K562 (cell line): Measurements from ENCODE around the gene STX12. TPM values are rescaled to one million over a fixed set of nuclear protein-coding genes. Genes with fewer than 3 reads are reported as not detected.

Source experiments
- ATAC-seq: fragments of 200-7000 bp; cut with Tn5 transposase; 3 replicates; pipeline ENCODE4 v1.9.1; 2020; ENCODE audit warnings: moderate library complexity
- BruUV-seq: library from RNA; stranded (reverse); fragments of 400-500 nt; replicated peaks from 2 replicates; lab custom pipeline; 2021; lab: Mats Ljungman, UMichigan
- CTCF ChIA-PET: fragments of 300-600 bp; formaldehyde crosslinking; extraction: SDS; loops from one replicate; lab custom pipeline; 2021; ENCODE audit warnings: low intra/inter-chr PET ratio; lab: Yijun Ruan, JAX
- POLR2A ChIA-PET: fragments of 300-600, 350-650 bp; sonication (Branson Sonifier 250); formaldehyde crosslinking; extraction: SDS; loops from one replicate; lab custom pipeline; 2021; ENCODE audit warnings: antibody characterized with exemption, inconsistent platforms; lab: Yijun Ruan, JAX
- DNase-seq, 4 experiments: peaks; one replicate each; pipeline versions ENCODE4 v3.0.0 to v3.0.0-alpha.2; 2011 to 2018; ENCODE audit warnings: low spot score in 3 of 4, mixed read lengths in 3 of 4; ENCODE audit errors: extremely low read depth in 1 of 4
- FAIRE-seq: peaks from 2 replicates; lab custom pipeline; 2011; peaks lifted over from hg19 to GRCh38; lab: Jason Lieb, UNC
- H2AFZ ChIP-seq: 2 replicates; pipeline ENCODE4 v1.6.0; 2011; ENCODE audit warnings: low read depth, low read length, control low read depth, inconsistent platforms
- H3K27ac ChIP-seq: fragments of 200-600 bp; 3 replicates; pipeline ENCODE4 v1.8.0; 2011; ENCODE audit warnings: low read depth, mild to moderate bottlenecking, control low read depth, inconsistent platforms, low read length, moderate library complexity, mixed read lengths; ENCODE audit errors: extremely low read depth
- H3K27me3 ChIP-seq, 2 experiments: fragments of 300-600 bp in 1 of 2; 2 replicates in 1 of 2; 3 replicates in 1 of 2; pipeline versions ENCODE4 v1.6.0 to v1.8.0; 2011; ENCODE audit warnings: inconsistent platforms in 2 of 2, low read length in 2 of 2, mild to moderate bottlenecking in 1 of 2, mixed read lengths in 1 of 2, moderate library complexity in 1 of 2; ENCODE audit not compliant: control insufficient read depth in 2 of 2, insufficient read depth in 2 of 2
- H3K36me3 ChIP-seq: fragments of 300-600 bp; 3 replicates; pipeline ENCODE4 v1.8.0; 2011; ENCODE audit warnings: mild to moderate bottlenecking, low read length, inconsistent platforms; ENCODE audit not compliant: control insufficient read depth, insufficient read depth
- H3K4me1 ChIP-seq, 2 experiments: fragments of 200-600 bp in 1 of 2; replicated peaks in 1 of 2; 2 replicates in 1 of 2; 3 replicates in 1 of 2; pipeline versions ENCODE4 v1.5.1 to v1.8.0; 2011; ENCODE audit warnings: inconsistent platforms in 2 of 2, low read length in 2 of 2, mild to moderate bottlenecking in 1 of 2, mixed read lengths in 1 of 2, moderate library complexity in 1 of 2; ENCODE audit not compliant: control insufficient read depth in 2 of 2, insufficient read depth in 2 of 2
- H3K4me2 ChIP-seq: 2 replicates; pipeline ENCODE4 v1.6.1; 2011; ENCODE audit warnings: low read length, control low read depth, inconsistent platforms, mixed read lengths; ENCODE audit not compliant: insufficient read depth
- H3K4me3 ChIP-seq: fragments of 200-600 bp; sonication (generic), shearing (Covaris generic); 2 replicates; pipeline ENCODE4 v1.5.1; 2016; ENCODE audit warnings: control low read depth, inconsistent platforms
- H3K79me2 ChIP-seq: fragments of 200-600 bp; 3 replicates; pipeline ENCODE4 v1.8.0; 2011; ENCODE audit warnings: low read length, inconsistent platforms; ENCODE audit not compliant: control insufficient read depth, insufficient read depth
- H3K9ac ChIP-seq, 2 experiments: 2 replicates each; pipeline versions ENCODE4 v1.6.0 to v1.6.1; 2011; ENCODE audit warnings: low read depth in 2 of 2, low read length in 2 of 2, control low read depth in 1 of 2, inconsistent platforms in 1 of 2, mild to moderate bottlenecking in 1 of 2, mixed read lengths in 1 of 2; ENCODE audit not compliant: insufficient read depth in 1 of 2
- H3K9me1 ChIP-seq: one replicate; pipeline ENCODE4 v1.6.0; 2011; ENCODE audit warnings: inconsistent platforms, mild to moderate bottlenecking, low read length, moderate library complexity; ENCODE audit not compliant: control insufficient read depth, insufficient read depth
- H3K9me3 ChIP-seq: replicated peaks from 2 replicates; pipeline ENCODE4 v1.5.1; 2011; ENCODE audit warnings: low read depth, low read length, inconsistent platforms; ENCODE audit not compliant: control insufficient read depth, insufficient read depth
- H4K20me1 ChIP-seq: replicated peaks from 2 replicates; pipeline ENCODE4 v1.6.1; 2011; ENCODE audit warnings: low read length, inconsistent platforms, mixed read lengths; ENCODE audit not compliant: control insufficient read depth, insufficient read depth
- CXXC5 ChIP-seq: fragments of 250-450 bp; sonication (Bioruptor Pico); IDR thresholded peaks from 2 replicates; pipeline ENCODE4 v1.8.0; 2022; ENCODE audit warnings: inconsistent platforms, mild to moderate bottlenecking, moderate library complexity
- FOSL1 ChIP-seq: fragments of 200-800 bp; sonication (Bioruptor generic); conservative IDR thresholded peaks from 2 replicates; pipeline ENCODE4 v1.6.1; 2016; ENCODE audit warnings: missing genetic modification characterization, missing compliant biosample characterization
- HBP1 ChIP-seq: fragments of 450-650 bp; formaldehyde crosslinking; IDR thresholded peaks from 2 replicates; pipeline ENCODE4 v1.4.0; 2022; ENCODE audit warnings: missing genetic modification characterization
- HMG20A ChIP-seq: fragments of 450-650 bp; formaldehyde crosslinking; conservative IDR thresholded peaks from 2 replicates; pipeline ENCODE4 v1.4.0; 2020; ENCODE audit warnings: mild to moderate bottlenecking, mixed read lengths
- MAFK ChIP-seq: IDR thresholded peaks from 2 replicates; pipeline ENCODE4 v1.6.1; 2011; ENCODE audit warnings: low read length, improper control_type of control experiment
- MED1 ChIP-seq: sonication (generic); formaldehyde crosslinking; IDR thresholded peaks from 2 replicates; pipeline ENCODE4 v1.8.1; 2023; ENCODE audit warnings: missing genetic modification reagents, borderline replicate concordance
- PHF20 ChIP-seq: fragments of 450-650 bp; IDR thresholded peaks from 2 replicates; pipeline ENCODE4 v1.6.1; 2018; ENCODE audit not compliant: partially characterized antibody
- SIRT6 ChIP-seq: IDR thresholded peaks from one replicate; pipeline ENCODE4 v1.6.1; 2012; ENCODE audit warnings: low read depth, mild to moderate bottlenecking, control low read depth, inconsistent platforms, low read length, moderate library complexity
- VEZF1 ChIP-seq: fragments of 200-800 bp; sonication (Bioruptor generic); IDR thresholded peaks from 2 replicates; pipeline ENCODE4 v1.6.1; 2017; ENCODE audit warnings: missing genetic modification characterization, missing compliant biosample characterization
- ZNF134 ChIP-seq: fragments of 250-450 bp; sonication (Bioruptor Pico); conservative IDR thresholded peaks from 2 replicates; pipeline ENCODE4 v1.4.0; 2020
- ZNF23 ChIP-seq: fragments of 250-450 bp; sonication (Bioruptor Pico); IDR thresholded peaks from 2 replicates; pipeline ENCODE4 v1.4.0; 2020; ENCODE audit warnings: mild to moderate bottlenecking
- ZNF436 ChIP-seq: fragments of 250-450, 450-650 bp; sonication (Bioruptor Pico); formaldehyde crosslinking; IDR thresholded peaks from 2 replicates; pipeline ENCODE4 v1.7.0; 2020; ENCODE audit warnings: mild to moderate bottlenecking
- ZNF518B ChIP-seq: fragments of 250-450 bp; sonication (Bioruptor Pico); IDR thresholded peaks from 2 replicates; pipeline ENCODE4 v1.5.0; 2021; ENCODE audit warnings: mild to moderate bottlenecking, moderate library complexity
- ZNF79 ChIP-seq: fragments of 250-450 bp; sonication (Bioruptor Pico); IDR thresholded peaks from 2 replicates; pipeline ENCODE4 v1.4.0; 2020; ENCODE audit warnings: low read depth, mild to moderate bottlenecking, moderate library complexity
- WGBS: fragments of 100-300 bp; shearing (Covaris generic); methylation state at CpG from one replicate; pipeline ENCODE4 v1.1.6; 2016; ENCODE audit warnings: low coverage, mixed read lengths; ENCODE audit not compliant: insufficient coverage; ENCODE audit errors: missing lambda C conversion rate; 5-methylcytosine and 5-hydroxymethylcytosine counted together
- in situ Hi-C: fragments of 300-500 bp; cut with MboI; formaldehyde crosslinking; loops from 4 replicates; pipeline ENCODE4 v1.15.0; 2018; ENCODE audit warnings: inconsistent platforms, mixed read lengths
- intact Hi-C: fragments of 100-400 bp; cut with micrococcal nuclease; formaldehyde crosslinking; loops from 2 replicates; pipeline ENCODE4 v1.14.2; 2022
- polyA plus RNA-seq, 8 experiments: library from polyadenylated mRNA; depleted of rRNA in 4 of 8; stranded (reverse) in 5 of 8; unstranded in 3 of 8; fragments of >200 nt; fragmentation: Nextera tagmentation in 2 of 8; fragmentation: Illumina TruSeq in 1 of 8; extraction: Ambion mirVana in 2 of 8; extraction: Trizol in 1 of 8; gene quantifications; 2 replicates each; pipeline versions ENCODE4 v1.2.1 to v1.2.3, GENCODE V29; 2011 to 2014; ENCODE audit warnings: inconsistent platforms in 1 of 8, missing spikeins in 1 of 8
- total RNA-seq, 7 experiments: library from RNA; depleted of rRNA in 6 of 7; stranded (reverse); fragments of >200 nt in 6 of 7; fragmentation: Illumina TruSeq in 2 of 7; extraction: Trizol in 2 of 7; gene quantifications; 2 replicates each; pipeline versions ENCODE4 v1.2.1 to v1.2.3, GENCODE V29; 2011 to 2021; ENCODE audit warnings: low replicate concordance in 1 of 7

Gene STX12
- total and polyA plus RNA-seq, 9 of the 15 experiments (the other 6 are each of a cell fraction or from before 2014, with no cell fraction given): 16.9 to 31.3 (median 25.7) TPM

- TF ChIP-seq ZNF23 (CRISPR knock-in tag): no peak
- no peak for TF ChIP-seq ZNF518B (CRISPR knock-in tag)
- 0 out of 2 replicates have a peak, but pooled peaks have one; percentile 15 for TF ChIP-seq ZNF134
- 0 out of 2 replicates have a peak, but pooled peaks have one; percentile 41 for TF ChIP-seq FOSL1 (tag)
- TF ChIP-seq MED1: no peak
- TF ChIP-seq, all 486 proteins: peak for 14
These were observed 90.5 kb downstream of the STX12 start (continued) for GRCh38 chr1:27863538-27863915.

- POLR2A ChIA-PET: interaction anchor here (0.6 to 1.1 kb wide), 2 partner anchors 8 to 33 kb away, joined by 3 read pairs; partner anchors contain the start of gene THEMIS2
- WGBS: 69% methylated on average over 8 of the region's 8 CpGs
- intact Hi-C loops (no loop called here), in situ Hi-C loops (loop anchor here (5.0 to 10.0 kb wide), 2 partner anchors 103 to 330 kb away; no protein-coding TSS in a partner anchor)
- peak overlapping the region; percentile 31 for H3K27ac ChIP-seq
- H3K9me3 ChIP-seq: no peaks in the 10 kb centered on the region
- DNase-seq (peak in 2 of 4 experiments; percentile 35 to 39), ATAC-seq (no peak), FAIRE-seq (no peak)
- no TSS peak for BruUV-seq
- peak overlapping the region; percentile 1 to 77; a peak in 2 of 4 replicates for H3K9ac ChIP-seq
- no peaks in the 10 kb centered on the region for H3K27me3 ChIP-seq
- H3K4me3 ChIP-seq: no peak overlapping the region
- peak overlapping the region; percentile 91 for H2AFZ ChIP-seq
- H3K36me3 ChIP-seq: no peaks in the 10 kb centered on the region
- peaks cover 39 to 59% of the 10 kb centered on the region in 2 experiments for H3K4me1 ChIP-seq
- H4K20me1 ChIP-seq: no peaks in the 10 kb centered on the region
- H3K79me2 ChIP-seq: no peaks in the 10 kb centered on the region
- H3K9me1 ChIP-seq: no peaks in the 10 kb centered on the region
- no peak overlapping the region for H3K4me2 ChIP-seq
- CTCF ChIA-PET: no interaction called here
- TF ChIP-seq SIRT6 (no peak), HBP1 (CRISPR knock-in tag) (0 out of 2 replicates have a peak, but pooled peaks have one; percentile 13), MAFK (no peak), VEZF1 (CRISPR knock-in tag) (peak; percentile 30), ZNF79 (CRISPR knock-in tag) (no peak), HMG20A (no peak), ZNF436 (CRISPR knock-in tag) (no peak), PHF20 (no peak), CXXC5 (CRISPR knock-in tag) (0 out of 2 replicates have a peak, but pooled peaks have one; percentile 8)
These were observed 91.4 kb downstream of the STX12 start for GRCh38 chr1:27864264-27864895.
